NCI-H1436 treated with DMSO at 0.1 percent for 48 hours (cell line): ENCODE results near the gene PCDH9.
"Not testable (repeated sequence)": the region's sequence is repeated elsewhere in the genome, so short reads cannot be mapped to it uniquely, and the experiment has no call there.

Source experiments
- DNase-seq: peaks from one replicate; lab custom pipeline; 2025; lab: John Stamatoyannopoulos, UW

The PCDH9 gene

DNA sequence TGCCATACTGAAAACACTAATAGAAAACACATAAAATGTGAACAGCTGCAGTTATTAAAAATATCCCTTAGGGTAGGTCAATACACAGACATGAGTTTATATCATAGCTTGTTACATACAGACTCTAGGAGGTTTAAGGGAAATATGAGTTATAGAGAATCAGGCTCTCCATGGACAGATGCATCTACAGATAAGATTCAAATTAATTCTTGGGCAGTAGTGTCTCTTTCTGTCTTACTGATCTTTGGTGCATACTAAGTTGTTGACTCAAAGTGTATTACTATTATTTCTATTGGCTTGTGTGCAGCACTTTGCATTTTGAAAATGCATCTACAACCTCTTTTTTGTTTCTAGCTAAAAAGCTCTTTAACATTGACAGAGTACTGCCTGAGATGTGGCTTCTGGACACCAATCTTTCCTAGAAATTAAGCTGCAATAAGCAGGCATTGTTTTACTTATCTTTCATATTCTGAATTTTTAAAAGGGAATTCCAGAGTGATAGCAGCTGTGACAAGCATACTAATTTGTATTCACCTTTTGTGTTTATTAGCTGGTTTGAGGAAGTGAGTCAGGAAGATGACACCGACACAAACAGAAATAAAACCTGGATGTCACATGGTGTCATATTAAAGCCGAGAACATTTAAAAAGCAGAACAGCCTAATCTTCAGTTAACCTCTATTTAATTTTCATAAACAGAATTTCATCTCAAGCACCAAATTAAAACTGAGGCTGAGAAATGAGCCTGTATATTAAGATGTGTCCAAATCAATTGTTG is 399.0 kb downstream of the PCDH9 start:
- no peak for DNase-seq

DNA sequence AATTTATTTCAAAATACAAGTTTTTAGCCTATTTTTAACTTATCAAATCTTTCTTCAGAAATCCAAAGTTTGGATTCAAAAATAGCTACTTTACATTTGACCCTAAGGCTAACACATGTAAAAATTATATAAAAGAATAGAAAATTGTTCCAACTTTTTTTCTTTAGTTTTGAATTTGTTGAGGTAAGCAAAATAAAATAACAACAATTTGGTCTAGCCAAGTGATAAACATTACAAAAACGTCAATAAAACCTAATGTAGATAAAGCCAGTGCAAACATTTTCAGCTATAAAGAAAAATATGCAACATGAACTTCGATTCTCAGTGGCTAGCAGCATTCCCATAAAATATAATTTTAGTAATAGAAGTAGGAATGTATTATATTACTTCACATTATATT is 400.3 kb downstream of the PCDH9 start:
- no peak for DNase-seq

DNA sequence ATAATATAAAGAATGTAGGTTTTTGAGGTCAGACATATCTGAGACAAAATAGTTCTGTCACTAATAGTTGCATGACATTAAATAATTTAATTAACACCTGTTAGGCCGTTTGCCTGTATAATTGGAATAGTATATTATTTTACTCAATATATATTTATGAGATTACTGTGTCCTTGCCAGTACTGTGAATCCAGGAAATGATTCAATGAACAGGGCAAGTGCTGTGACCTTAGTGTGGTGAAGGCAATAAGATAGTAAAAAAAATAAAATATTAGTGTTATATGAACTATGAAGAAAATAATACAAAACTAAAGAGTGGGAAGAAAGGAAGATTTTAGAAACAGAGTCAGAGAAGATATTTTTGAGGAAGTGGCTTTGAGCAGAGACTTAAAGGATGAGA is 403.7 kb downstream of the PCDH9 start:
- DNase-seq = no peak

DNA sequence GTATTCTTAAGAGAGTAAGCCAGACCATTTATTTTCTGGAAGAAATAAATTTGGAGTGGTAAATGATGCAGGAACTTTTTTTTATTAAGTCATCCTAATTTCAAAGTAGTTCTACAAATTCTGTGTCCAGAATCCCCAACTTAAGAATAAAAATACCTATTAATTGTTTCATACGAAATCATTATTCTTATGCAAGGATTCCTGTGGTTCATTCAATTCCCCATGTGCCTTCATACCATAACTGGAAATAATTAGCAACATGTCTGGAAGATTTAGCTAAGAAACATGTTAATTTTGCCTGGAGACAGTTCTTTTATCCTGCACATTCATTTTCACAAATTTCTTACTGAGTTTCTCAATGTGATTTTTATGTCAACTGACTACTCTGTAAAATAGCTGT is 408.6 kb downstream of the PCDH9 start:
- DNase-seq = no peak

DNA sequence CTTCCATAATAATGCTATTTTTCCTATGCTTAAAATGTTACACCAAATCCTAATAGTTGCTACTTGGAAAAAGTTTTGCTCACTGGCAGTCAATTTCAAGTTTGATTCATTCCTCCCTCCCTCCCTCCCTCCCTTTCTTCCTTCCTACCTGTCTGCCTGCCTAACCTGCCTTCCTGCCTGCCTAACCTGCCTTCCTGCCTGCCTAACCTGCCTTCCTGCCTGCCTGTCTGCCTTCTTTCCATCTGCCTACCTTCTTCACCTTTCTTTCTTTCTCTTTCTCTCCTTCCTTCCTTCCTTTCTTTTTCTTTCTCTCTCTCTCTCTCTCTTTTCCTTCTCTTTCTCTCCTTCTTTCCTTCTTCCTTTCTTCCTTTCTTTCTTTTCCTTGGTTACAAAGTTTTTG is 418.7 kb downstream of the PCDH9 start:
- DNase-seq = no peak

DNA sequence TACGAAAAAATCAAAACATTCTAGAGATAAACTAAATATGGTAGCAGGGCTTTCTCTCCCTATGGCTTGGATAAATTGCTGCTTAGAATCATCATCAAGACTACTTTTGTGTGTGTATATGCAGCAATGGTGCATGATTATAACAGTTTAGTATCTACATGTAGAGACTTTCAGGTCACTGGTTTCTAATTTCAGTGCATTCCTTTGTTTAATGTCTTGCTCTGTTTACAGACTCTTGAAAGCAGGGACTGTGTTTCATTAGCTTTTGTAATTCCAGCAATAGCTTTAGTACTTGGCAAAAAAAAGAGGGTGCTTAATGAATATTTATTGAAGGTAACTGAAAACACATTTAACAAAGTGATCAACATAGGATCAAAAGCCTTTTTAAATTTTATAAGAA is 420.7 kb downstream of the PCDH9 start:
- no peak for DNase-seq

DNA sequence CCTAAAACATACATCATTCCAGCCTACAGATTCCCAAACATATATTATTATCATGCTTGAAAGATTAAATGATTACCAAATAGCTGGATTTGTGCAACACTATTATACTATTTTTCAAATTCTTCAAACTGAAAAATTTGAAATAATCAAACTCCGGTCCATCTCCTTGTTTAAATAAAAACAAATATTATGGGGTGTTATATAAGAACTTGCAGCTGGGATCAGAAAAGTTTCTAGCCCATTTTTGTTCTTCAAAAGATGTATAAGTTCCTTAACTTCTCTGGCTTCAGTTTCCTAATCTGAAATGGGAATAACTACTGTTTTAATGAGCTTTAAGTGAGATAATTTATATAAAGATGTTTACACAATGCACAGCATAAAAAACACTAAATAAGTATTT is 422.9 kb downstream of the PCDH9 start:
- DNase-seq = no peak

DNA sequence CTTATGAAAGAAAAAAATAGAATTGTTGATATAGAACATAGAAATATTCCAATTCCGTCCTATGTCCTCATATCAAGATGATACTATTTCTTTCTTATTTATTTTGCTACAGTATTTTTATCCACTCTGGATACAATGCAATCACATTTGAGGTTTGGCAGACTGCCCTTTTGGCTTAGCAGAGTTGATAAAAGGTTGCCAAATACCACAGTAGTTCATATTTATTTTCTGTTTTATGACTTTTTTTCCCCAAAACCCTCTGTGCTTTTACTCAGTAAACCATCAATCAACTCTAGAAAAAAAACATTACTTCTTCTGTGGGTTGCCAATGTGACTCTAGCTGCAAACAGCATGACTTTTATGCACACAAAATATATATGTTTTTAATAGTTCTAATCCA is 424.5 kb downstream of the PCDH9 start:
- no peak for DNase-seq

DNA sequence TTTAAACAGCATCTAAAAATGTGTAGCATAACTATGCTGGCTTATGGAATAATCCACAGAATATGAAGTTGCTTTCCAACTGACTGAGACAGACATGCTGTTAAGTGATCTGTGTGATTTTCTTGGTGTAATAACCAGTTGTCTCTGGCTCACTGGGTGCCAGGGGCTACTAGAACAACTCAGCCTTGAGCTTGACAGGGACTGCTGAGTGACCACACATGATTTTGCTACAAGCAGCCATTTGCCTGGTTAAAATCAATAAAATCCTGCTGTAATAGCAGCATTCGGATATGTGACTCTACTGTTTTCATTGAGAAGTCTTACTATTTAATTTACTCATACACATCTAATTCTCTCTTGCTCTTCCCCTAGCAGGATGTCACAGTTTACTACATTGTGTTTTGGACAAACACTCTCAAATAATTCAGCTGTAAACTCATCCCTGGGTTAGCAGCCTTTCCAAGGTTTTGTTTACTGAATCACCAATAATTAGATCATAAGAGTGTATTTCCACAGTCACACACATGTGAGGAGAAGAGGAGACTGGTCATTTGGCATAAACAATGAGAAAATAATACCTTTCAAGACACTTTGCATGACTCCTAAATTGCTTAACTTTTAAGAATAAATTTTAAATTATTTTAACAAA is 426.2 kb downstream of the PCDH9 start:
- DNase-seq = no peak

DNA sequence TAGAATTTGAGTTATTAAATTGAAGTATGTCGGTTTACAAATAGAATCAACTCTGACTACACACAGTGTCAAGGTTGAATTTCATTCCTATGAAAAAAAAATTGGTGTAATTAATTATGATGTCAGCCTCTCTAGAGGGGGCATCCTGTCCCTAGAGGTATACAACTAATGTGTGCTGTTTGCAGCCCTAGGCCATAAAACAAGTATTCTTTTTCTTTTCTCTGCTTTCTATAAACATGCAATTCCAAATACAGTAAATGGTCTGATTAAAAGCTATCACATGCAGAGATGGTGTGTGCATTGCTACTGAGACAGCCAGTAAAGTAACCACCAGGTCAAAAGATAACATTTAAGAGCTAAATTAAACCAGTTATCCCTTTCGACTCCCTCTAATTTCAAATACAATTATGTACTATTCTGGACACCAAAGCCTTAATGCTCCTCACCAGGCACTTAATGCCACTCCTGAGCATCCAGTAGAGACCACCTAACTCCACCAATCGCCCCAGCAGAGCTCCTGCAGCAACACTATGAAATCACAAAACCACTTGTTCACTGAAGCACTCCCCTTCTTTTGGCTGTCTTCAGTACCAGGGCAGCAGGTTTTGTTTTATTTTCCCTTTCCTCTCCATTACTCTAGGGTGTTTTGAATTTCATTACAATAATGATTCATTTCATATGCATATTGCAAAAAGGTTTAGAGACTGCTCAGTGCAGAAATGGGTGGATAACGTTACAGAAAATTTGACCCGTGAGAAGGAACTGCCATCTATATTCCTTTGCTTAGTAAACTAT is 426.9 kb downstream of the PCDH9 start:
- DNase-seq = no peak

DNA sequence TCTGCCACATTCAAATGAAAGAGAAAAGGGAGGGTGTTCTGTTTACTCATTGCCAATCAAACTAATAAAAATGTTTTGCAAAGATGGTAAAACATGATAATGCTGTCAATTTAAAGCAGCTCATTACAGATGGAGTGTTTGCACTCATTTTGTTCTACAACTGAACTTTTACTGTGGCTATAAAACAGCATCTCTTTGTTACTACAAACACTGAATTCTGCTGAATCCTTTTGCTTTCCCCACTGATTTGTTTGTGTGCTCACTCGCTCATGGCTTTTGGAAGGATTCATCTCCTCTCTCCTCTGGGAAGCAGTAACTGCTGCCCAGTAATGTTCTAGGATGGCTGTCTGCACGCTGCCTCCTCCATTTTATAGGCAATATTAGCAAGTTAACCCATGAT is 434.5 kb downstream of the PCDH9 start:
- DNase-seq = no peak

DNA sequence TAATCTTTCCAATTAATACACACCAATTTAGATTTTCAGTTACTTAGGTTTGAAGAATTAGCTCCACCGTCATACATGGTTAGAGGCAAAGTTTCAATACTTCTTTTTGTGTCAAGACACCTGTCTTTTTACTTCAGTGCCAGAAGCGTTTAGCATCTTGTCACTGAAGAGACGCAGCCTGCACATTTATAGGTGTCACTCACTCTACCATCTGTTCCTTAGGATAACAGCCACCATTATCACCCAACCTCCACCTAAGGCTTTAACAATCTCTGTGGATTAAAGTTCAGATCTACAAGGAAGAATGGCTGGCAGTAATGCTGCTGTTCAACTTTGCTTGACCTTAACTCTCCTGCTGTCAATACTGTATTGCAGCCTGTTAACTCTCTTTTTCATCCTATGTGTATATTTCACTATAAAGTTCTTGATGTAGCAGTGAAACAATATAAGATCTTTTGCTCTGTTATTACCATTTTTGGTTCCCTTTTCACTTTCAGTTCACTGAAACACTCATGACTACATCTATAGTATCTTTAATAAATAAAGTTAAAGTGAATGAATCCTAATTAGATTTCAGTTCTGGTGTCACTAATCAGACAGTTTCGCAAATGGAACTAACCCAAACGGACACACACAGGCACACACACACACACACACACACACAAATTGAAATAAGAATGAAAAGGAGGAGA is 435.6 kb downstream of the PCDH9 start:
- DNase-seq = no peak

DNA sequence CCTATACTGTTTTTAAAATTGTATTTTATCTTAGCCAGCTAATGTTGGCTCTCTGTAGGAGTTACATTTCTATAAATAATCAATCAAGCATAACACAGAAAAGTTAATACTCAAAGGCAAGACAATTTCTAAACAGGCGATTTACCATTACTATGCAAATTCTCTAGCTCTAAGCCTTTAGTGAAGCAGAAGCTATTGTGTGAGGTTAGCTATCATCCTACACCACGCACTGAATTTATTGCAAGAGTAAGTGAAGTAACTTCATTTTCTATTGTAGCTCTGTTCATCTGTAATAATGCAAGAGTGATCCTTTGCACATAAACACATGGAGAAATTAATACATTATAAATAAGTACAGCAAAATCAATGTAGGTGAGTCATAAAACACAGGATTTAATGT is 439.3 kb downstream of the PCDH9 start:
- no peak for DNase-seq

DNA sequence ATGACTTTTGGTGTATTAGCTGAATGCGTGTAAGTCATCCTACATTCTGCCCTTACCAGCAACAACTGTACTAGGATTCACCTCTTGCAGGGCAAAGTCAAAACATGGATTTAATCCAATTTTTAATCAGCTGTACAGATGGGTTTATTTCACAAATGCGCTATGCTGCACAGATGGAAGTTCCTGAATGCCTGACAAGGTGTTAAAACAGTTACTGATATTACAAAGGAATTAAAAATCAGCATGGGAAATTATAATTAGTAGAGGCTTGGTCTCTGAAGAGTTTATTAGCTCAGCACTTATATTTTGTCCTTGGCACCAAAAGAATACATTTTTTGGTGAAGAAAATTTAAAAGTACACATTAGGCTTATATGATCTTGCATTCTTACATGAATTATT is 448.9 kb downstream of the PCDH9 start:
- no peak for DNase-seq

DNA sequence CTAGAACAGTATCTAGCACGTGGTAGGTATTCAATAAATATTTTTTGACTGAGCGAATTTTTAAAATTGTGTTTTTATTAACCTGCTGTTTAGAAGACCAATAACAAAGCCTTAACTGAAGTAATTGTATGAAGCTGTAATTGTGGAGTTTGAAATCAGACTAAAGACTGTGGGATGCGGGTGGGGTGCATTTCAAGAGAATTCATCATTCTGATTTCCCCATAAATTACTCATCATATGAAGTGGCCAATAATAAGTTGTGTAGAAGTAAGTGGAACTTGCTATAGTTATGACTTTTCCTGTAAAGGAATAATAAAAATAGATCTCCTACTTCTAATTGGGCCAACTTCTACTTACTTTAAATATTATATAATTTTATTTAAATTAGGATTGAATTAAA is 449.3 kb downstream of the PCDH9 start:
- DNase-seq = no peak

DNA sequence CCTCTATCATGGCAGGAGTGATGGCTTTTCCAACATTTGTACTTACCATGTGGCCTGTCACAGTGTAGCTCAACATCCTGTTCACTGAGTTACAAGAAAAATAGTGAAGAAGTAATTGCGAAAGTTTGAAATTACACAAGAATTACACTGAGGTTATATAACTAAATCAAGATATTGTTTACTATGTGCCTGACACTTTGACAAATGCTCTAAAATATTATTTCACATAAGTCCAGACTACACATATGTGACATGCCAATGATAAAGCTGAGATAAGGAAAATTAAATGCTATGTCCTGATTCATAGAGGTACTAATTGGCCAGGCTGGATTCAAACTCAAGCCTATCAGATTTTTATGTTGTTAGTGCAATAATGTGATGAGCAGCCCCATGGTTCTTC is 451.7 kb downstream of the PCDH9 start:
- no peak for DNase-seq

DNA sequence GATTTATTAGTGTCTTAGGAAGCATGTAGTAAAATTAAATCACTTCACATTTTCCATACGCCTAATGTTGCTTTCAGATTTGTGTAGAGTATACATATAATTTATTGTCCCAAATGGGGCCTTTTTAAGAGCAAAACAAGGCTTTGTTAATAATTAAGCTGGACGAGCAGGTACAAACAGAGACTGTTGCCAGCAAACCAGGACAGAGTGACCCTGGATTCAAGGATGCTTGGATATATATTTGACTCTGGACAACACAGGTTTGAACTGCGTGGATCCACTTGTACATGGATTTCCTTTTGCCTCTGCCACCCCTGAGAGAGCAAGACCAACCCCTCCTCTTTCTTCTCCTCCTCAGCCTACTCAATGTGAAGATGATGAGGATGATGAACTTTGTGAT is 454.9 kb downstream of the PCDH9 start:
- DNase-seq = no peak

DNA sequence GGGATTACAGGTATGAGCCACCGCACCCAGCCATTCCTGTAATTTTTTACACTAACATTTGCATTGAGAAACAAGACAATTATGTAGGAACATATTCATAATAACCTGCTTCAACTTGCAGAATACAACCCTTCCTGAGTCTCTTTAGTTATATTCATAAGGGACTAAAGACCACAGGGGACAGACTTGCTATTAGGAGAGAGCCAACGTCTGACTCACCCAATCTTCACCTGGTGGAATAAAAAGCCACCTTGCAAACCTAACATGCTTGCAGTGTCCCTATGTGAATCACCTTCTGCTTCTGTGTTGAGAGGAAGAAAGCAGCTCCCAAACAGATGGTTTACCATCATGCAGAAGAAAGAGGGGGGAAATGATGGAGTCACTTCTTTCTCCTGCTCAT is 456.1 kb downstream of the PCDH9 start:
- DNase-seq = no peak

DNA sequence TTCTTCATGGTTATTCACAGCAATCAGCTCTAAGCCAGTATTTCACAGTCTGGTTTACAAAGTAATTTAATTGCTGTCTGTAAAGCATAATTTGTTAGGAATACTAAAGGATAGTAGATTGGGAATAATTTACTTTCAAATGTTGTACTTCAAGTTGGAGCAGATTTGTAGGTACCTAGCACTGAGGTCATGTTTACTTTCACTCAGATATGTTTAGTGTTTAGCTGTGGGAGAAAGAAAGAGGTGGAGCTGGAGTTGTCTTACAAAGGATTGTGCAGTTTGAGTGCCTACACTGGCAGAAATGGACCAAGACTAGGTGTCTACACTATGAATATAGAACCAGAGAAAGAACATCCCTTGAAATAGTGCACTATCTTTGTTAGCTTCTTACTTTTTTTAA is 464.6 kb downstream of the PCDH9 start:
- no peak for DNase-seq

DNA sequence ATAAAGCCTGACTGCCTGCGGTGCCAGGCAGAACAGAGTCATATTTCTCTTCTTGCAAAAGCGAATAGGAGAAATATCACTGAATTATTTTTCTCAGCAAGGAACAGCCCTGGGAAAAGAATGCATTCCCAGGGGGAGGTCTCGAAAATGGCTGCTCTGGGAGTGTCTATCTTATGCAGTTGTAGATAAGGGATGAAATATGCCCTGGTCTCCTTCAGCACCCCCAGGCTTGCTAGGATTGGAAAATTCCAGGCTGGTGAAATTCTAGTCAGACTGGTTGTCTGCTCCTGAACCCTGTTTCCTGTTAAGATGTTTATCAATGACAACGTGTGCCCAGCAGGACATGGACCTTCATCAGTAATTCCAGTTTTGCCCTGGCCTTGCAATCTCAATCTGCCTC is 469.5 kb downstream of the PCDH9 start:
- not testable (repeated sequence) for DNase-seq

DNA sequence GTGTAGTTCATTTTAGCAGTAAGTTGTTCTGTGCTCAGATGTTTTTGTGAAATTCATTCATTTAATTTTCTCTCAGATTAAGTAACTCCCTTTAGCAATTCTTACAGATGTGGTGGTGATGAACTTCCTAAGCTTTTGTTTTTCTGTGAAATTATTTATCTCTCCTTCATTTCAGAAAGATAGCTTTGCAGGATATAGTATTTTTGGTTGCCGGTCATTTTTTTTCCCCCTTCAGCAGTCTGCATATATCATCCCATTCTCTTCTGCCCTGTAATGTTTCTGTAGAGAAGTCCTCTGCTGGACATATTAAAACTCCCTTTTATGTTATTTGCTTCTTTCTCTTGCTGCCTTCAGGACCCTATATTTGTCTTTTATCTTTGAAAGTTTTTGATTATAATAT is 470.2 kb downstream of the PCDH9 start:
- no peak for DNase-seq

DNA sequence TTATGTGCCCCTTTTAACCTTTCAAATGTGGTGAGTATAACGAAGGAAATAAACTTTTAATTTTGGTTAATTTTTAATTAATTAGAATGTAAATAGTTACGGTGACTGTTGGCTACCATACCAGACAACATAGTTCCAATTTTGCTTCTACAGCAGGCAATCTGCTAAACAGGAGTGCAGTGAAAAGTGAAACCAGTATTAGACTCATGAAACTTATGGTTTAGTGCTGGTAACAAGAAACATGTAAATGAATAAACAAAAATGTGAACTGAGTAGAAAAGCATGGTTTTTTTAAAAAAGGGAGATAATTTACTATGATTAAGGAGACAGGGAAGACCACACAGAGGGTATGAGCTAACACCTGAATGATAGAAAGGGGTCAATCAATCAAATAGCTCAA is 478.4 kb downstream of the PCDH9 start:
- no peak for DNase-seq

DNA sequence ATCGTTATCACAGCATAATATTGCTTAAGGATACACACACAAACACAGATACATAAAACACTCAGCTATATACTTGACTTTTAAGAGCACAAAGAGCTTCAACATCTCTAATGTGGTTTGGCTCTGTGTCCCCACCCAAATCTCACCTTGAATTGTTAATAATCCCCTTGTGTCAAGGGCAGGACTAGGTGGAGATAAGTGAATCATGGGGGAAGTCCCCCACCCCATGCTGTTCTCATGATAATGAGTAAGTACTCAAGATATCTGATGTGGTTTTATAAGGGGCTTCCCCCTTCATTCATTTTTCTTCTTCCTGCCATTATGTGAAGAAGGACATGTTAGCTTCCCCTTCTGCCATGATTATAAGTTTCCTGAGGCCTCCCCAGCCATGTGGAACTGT is 481.4 kb downstream of the PCDH9 start:
- DNase-seq = no peak
